K562 (cell line): ENCODE data around the gene NFIL3. TPM values are rescaled to one million over a fixed set of nuclear protein-coding genes. Genes with fewer than 3 reads are reported as not detected.

ENCODE experiments used
- ATF1 ChIP-seq, 2 experiments: fragments of 450-650 bp in 1 of 2; IDR thresholded peaks; 2 replicates each; pipeline ENCODE4 v1.6.1; 2016; ENCODE audit warnings: missing compliant biosample characterization in 1 of 2, missing genetic modification characterization in 1 of 2
- BHLHE40 ChIP-seq: IDR thresholded peaks from 2 replicates; pipeline ENCODE4 v1.6.1; 2011; ENCODE audit warnings: low read length, improper control_type of control experiment
- BRD9 ChIP-seq: fragments of 450-650 bp; IDR thresholded peaks from 2 replicates; pipeline ENCODE4 v1.6.1; 2018; ENCODE audit warnings: low read depth; ENCODE audit not compliant: partially characterized antibody
- DMBX1 ChIP-seq: fragments of 250-450 bp; sonication (Bioruptor Pico); IDR thresholded peaks from 2 replicates; pipeline ENCODE4 v1.8.0; 2022; ENCODE audit warnings: inconsistent platforms, mild to moderate bottlenecking, moderate library complexity, borderline replicate concordance
- ERF ChIP-seq: fragments of 450-650 bp; formaldehyde crosslinking; IDR thresholded peaks from 2 replicates; pipeline ENCODE4 v1.4.0; 2020; ENCODE audit warnings: mild to moderate bottlenecking, mixed read lengths
- ETV1 ChIP-seq: fragments of 450-650 bp; conservative IDR thresholded peaks from 2 replicates; pipeline ENCODE4 v1.6.1; 2016; ENCODE audit warnings: missing genetic modification characterization, control low read depth, low read depth, missing compliant biosample characterization
- LEF1 ChIP-seq: fragments of 450-650 bp; IDR thresholded peaks from 2 replicates; pipeline ENCODE4 v1.6.1; 2016; ENCODE audit warnings: mild to moderate bottlenecking
- MAX ChIP-seq: sonication (generic); formaldehyde crosslinking; IDR thresholded peaks from 2 replicates; pipeline ENCODE4 v1.9.0; 2022; ENCODE audit warnings: mild to moderate bottlenecking, missing genetic modification reagents
- MBD2 ChIP-seq: sonication (generic); IDR thresholded peaks from 2 replicates; pipeline ENCODE4 v1.6.1; 2016; ENCODE audit warnings: low read depth, borderline replicate concordance
- MYC ChIP-seq, 2 experiments: fragments of 250-450 bp in 1 of 2; sonication (Bioruptor Pico) in 1 of 2; IDR thresholded peaks; 2 replicates each; pipeline versions ENCODE4 v1.5.1 to v1.6.1; 2012 to 2021; ENCODE audit warnings: low read depth in 2 of 2, borderline replicate concordance in 1 of 2, improper control_type of control experiment in 1 of 2, low read length in 1 of 2, mild to moderate bottlenecking in 1 of 2, moderate library complexity in 1 of 2
- NFE2 ChIP-seq: IDR thresholded peaks from 2 replicates; pipeline ENCODE4 v1.6.1; 2014; ENCODE audit warnings: antibody characterized with exemption, low read depth
- POLR2H ChIP-seq: IDR thresholded peaks from 2 replicates; pipeline ENCODE4 v1.6.1; 2016; ENCODE audit warnings: missing genetic modification characterization, low read depth, mild to moderate bottlenecking, control low read depth, missing compliant biosample characterization, moderate library complexity
- SMARCA4 ChIP-seq: fragments of 450-650 bp; IDR thresholded peaks from 2 replicates; pipeline ENCODE4 v1.6.1; 2016
- SMARCE1 ChIP-seq: fragments of 450-650 bp; IDR thresholded peaks from 2 replicates; pipeline ENCODE4 v1.7.1; 2016; ENCODE audit warnings: mild to moderate bottlenecking
- TAF9B ChIP-seq: fragments of 450-650 bp; IDR thresholded peaks from 2 replicates; pipeline ENCODE4 v1.6.1; 2018; ENCODE audit warnings: mild to moderate bottlenecking; ENCODE audit not compliant: partially characterized antibody
- polyA plus RNA-seq, 8 experiments: library from polyadenylated mRNA; depleted of rRNA in 4 of 8; stranded (reverse) in 5 of 8; unstranded in 3 of 8; fragments of >200 nt; fragmentation: Nextera tagmentation in 2 of 8; fragmentation: Illumina TruSeq in 1 of 8; extraction: Ambion mirVana in 2 of 8; extraction: Trizol in 1 of 8; gene quantifications; 2 replicates each; pipeline versions ENCODE4 v1.2.1 to v1.2.3, GENCODE V29; 2011 to 2014; ENCODE audit warnings: inconsistent platforms in 1 of 8, missing spikeins in 1 of 8
- total RNA-seq, 7 experiments: library from RNA; depleted of rRNA in 6 of 7; stranded (reverse); fragments of >200 nt in 6 of 7; fragmentation: Illumina TruSeq in 2 of 7; extraction: Trizol in 2 of 7; gene quantifications; 2 replicates each; pipeline versions ENCODE4 v1.2.1 to v1.2.3, GENCODE V29; 2011 to 2021; ENCODE audit warnings: low replicate concordance in 1 of 7
- TF ChIP-seq, protein P1 (sequence below), 2 experiments: fragments of 450-650 bp; IDR thresholded peaks; 2 replicates each; pipeline ENCODE4 v1.6.1; 2016; ENCODE audit warnings: mild to moderate bottlenecking in 2 of 2, borderline replicate concordance in 1 of 2, low read depth in 1 of 2, moderate library complexity in 1 of 2
- TF ChIP-seq, protein P2 (sequence below): fragments of 450-650 bp; formaldehyde crosslinking; IDR thresholded peaks from 2 replicates; pipeline ENCODE4 v1.4.0; 2020; ENCODE audit warnings: mild to moderate bottlenecking, moderate library complexity

Gene NFIL3
- total and polyA plus RNA-seq, 9 of the 15 experiments (the other 6 are each of a cell fraction or from before 2014, with no cell fraction given), result 3.2 to 16.1 (median 9.3) TPM

DNA sequence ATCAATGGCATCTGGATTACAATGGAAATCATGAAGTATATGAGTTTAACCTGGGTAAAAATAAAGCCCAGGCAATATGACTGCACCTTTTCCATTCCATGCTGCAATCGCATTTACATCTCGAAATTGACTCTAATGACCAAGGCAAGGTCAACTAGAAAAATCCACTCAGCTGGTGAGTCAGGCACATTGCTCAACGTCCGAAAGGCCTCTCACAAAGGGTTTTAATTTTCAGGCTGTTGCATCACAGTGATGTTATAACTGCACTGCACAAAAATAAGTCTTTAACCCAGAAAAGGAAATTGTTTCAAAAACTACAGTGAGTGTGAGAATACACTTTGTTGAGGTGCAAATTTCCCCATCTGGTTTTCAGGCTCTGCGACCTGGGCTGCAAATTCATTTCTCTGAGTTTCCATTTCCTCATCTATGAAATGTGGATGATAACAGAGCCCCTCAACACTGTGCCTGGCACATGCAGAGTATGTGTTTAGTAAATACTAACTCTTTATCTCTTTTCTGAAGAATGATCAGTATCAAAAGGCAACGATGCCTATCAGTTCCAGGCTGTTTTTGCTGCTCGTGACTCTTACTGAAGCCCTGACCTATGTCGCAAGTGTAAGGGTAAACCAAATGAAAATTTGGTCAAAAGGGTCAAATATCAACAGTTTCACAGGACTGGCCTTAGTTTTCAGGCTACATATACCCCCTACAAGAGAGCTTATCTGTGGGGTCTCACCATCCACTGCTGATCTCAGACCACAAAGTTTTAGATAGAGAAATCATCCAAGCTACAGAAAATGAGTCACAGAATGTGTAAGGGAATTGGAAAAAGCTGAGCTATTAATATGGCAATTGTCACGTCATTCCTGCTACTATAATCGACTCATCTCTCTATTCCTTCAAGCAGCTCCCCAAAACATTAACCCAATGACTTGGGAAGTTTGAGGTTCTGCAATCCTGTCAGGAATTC, 4.1 kb downstream of the NFIL3 start (continued):
- TF ChIP-seq, protein P1, sequence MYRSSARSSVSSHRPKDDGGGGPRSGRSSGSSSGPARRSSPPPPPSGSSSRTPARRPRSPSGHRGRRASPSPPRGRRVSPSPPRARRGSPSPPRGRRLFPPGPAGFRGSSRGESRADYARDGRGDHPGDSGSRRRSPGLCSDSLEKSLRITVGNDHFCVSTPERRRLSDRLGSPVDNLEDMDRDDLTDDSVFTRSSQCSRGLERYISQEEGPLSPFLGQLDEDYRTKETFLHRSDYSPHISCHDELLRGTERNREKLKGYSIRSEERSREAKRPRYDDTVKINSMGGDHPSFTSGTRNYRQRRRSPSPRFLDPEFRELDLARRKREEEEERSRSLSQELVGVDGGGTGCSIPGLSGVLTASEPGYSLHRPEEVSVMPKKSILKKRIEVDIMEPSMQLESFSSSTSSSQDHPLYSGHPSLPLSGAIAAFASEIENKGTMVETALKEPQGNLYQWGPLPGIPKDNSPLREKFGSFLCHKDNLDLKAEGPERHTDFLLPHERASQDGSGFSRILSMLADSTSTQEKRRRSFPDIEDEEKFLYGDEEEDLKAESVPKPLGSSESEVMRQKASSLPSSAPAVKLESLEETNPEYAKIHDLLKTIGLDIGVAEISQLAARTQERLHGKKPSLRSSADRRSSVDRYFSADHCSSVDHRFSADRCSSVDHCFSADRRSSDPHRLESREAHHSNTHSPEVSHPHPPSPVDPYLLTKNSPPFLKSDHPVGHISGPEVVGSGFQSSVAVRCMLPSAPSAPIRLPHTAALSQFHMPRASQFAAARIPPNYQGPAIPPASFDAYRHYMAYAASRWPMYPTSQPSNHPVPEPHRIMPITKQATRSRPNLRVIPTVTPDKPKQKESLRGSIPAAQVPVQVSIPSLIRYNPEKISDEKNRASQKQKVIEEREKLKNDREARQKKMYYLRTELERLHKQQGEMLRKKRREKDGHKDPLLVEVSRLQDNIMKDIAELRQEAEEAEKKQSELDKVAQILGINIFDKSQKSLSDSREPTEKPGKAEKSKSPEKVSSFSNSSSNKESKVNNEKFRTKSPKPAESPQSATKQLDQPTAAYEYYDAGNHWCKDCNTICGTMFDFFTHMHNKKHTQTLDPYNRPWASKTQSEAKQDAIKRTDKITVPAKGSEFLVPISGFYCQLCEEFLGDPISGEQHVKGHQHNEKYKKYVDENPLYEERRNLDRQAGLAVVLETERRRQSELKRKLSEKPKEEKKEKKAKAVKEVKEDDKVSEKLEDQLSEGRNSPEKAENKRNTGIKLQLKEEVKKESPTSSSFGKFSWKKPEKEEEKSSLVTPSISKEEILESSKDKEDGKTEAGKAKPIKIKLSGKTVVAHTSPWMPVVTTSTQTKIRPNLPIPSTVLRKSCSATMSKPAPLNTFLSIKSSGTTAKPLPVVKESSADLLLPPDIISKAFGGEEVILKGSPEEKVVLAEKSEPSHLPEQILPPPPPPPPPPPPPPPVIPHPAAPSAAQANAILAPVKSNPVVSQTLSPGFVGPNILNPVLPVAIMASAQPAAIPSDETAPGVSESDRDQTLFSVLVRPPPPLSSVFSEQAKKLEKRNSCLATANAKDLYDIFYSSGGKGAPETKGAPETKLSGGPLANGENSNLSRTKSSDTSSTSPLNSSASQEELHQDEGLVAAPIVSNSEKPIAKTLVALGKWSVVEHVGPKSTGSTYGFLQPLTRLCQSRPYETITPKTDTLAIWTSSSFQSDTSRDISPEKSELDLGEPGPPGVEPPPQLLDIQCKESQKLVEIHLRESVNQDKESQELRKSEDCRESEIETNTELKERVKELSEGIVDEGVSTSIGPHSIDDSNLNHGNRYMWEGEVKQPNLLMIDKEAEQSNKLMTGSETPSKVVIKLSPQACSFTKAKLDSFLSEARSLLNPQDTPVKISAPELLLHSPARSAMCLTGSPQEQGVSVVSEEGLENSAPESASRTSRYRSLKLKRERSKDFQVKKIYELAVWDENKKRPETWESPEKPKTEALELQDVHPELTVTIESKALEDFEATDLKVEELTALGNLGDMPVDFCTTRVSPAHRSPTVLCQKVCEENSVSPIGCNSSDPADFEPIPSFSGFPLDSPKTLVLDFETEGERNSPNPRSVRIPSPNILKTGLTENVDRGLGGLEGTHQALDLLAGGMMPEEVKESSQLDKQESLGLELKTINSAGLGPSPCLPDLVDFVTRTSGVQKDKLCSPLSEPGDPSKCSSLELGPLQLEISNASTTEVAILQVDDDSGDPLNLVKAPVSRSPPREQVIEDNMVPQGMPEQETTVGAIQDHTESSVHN (IDR thresholded peaks at IDR 0.05; ENCODE audit: borderline replicate concordance in 1 of 2, low read depth in 1 of 2), result peak in 1 of 2 experiments; percentile 92; a peak in 2 of 4 replicates
- TF ChIP-seq MAX (CRISPR knock-in tag) (no peak), LEF1 (peak; percentile 76), TAF9B (peak; percentile 14), BRD9 (peak; percentile 62), ERF (CRISPR knock-in tag) (no peak), SMARCE1 (peak; percentile 83), MBD2 (no peak), MYC (IDR thresholded peaks at IDR 0.05; ENCODE audit: low read depth, low read length) (peak; percentile 63), MYC (CRISPR knock-in tag; IDR thresholded peaks at IDR 0.05; ENCODE audit: borderline replicate concordance, low read depth) (no peak), ATF1 (CRISPR knock-in tag; IDR thresholded peaks at IDR 0.05) (no peak), ATF1 (tag; IDR thresholded peaks at IDR 0.05) (peak; percentile 66), BHLHE40 (peak; percentile 75), DMBX1 (CRISPR knock-in tag) (no peak; the same call in 1 of the 2 replicates), POLR2H (peak; percentile 80), ETV1 (tag) (peak; percentile 68), SMARCA4 (peak; percentile 94), NFE2 (peak; percentile 34; the same call in 1 of the 2 replicates)
- TF ChIP-seq, protein P2, sequence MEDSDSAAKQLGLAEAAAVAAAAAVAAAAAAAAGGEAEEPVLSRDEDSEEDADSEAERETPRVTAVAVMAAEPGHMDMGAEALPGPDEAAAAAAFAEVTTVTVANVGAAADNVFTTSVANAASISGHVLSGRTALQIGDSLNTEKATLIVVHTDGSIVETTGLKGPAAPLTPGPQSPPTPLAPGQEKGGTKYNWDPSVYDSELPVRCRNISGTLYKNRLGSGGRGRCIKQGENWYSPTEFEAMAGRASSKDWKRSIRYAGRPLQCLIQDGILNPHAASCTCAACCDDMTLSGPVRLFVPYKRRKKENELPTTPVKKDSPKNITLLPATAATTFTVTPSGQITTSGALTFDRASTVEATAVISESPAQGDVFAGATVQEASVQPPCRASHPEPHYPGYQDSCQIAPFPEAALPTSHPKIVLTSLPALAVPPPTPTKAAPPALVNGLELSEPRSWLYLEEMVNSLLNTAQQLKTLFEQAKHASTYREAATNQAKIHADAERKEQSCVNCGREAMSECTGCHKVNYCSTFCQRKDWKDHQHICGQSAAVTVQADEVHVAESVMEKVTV (CRISPR knock-in tag), result peak; percentile 33; the same call in 1 of the 2 replicates
